GM18517 (cell line): Measurements from ENCODE around the gene INTS1.

ENCODE experiments used
- ATAC-seq: cut with Tn5 transposase; IDR thresholded peaks from one replicate; pipeline ENCODE4 v1.9.1; 2021; ENCODE audit warnings: mild to moderate bottlenecking, moderate library complexity; ENCODE audit not compliant: unreplicated experiment

Gene INTS1

GRCh38 chr7:1434891-1435670 lies 69.1 kb downstream of the INTS1 start:
- no peak for ATAC-seq

GRCh38 chr7:1434165-1434718 lies 69.9 kb downstream of the INTS1 start:
- no peak for ATAC-seq

- ATAC-seq: no peak
Measured at GRCh38 chr7:1433128-1433920, 70.9 kb downstream of the INTS1 start.

GRCh38 chr7:1432411-1433082 lies 71.6 kb downstream of the INTS1 start:
- no peak for ATAC-seq

GRCh38 chr7:1431634-1432380 lies 72.4 kb downstream of the INTS1 start:
- no peak for ATAC-seq

- ATAC-seq: no peak
Measured at GRCh38 chr7:1431226-1431625, 73.0 kb downstream of the INTS1 start.

- ATAC-seq: no peak
Measured at GRCh38 chr7:1430056-1430845, 73.9 kb downstream of the INTS1 start.

GRCh38 chr7:1428941-1429501 lies 75.2 kb downstream of the INTS1 start:
- ATAC-seq: no peak

- ATAC-seq: no peak
Measured at GRCh38 chr7:1427064-1427657, 77.0 kb downstream of the INTS1 start.

- ATAC-seq: no peak
Measured at GRCh38 chr7:1426474-1426873, 77.7 kb downstream of the INTS1 start.

GRCh38 chr7:1425292-1426136 lies 78.7 kb downstream of the INTS1 start:
- ATAC-seq: no peak

GRCh38 chr7:1424041-1424440 lies 80.1 kb downstream of the INTS1 start:
- ATAC-seq: no peak

GRCh38 chr7:1423264-1423811 lies 80.9 kb downstream of the INTS1 start:
- ATAC-seq: no peak

GRCh38 chr7:1422512-1423263 lies 81.5 kb downstream of the INTS1 start:
- no peak for ATAC-seq

GRCh38 chr7:1421946-1422345 lies 82.2 kb downstream of the INTS1 start:
- no peak for ATAC-seq

- no peak for ATAC-seq
Measured at GRCh38 chr7:1421020-1421790, 83.0 kb downstream of the INTS1 start.
